Epithelial cell of umbilical artery (primary cell): ENCODE measurements around the gene GNA12. TPM values are rescaled to one million over a fixed set of nuclear protein-coding genes. Genes with fewer than 3 reads are reported as not detected.

Experiments
- total RNA-seq: library from RNA; depleted of rRNA; stranded (reverse); fragments of >200 nt; gene quantifications from 2 replicates; pipeline ENCODE4 v1.2.3, GENCODE V29; 2014

The GNA12 gene
- total RNA-seq = 14.6 and 16.9 TPM in 2 replicates

GRCh38 chr7:2844153-2845033 lies at the start of gene GNA12:
Gene GNA12 (minus strand): TSS chr7:2844308. CDS start chr7:2844161, 147 bp downstream.

GRCh38 chr7:2687881-2688318 lies 156.2 kb downstream of the GNA12 start, which contains the start of gene AMZ1:
Gene AMZ1 (plus strand): TSS chr7:2688202. CDS start chr7:2700452, 12,250 bp downstream.

Other genes starting within 250 kb of the GNA12 start
- 48.1 and 54.0 TPM in 2 replicates for gene TTYH3, start 212.3 kb downstream of the GNA12 start, total RNA-seq
- not detected in 2 replicates for gene AMZ1, start 156.1 kb downstream of the GNA12 start, total RNA-seq
- 1.7 and 6.2 TPM in 2 replicates for gene CARD11, start 199.6 kb upstream of the GNA12 start, total RNA-seq